HEK293T (cell line): Measurements from ENCODE around the gene PAPSS2.

Source experiments
- L3MBTL2 ChIP-seq: fragments of 450-650 bp; conservative IDR thresholded peaks from 2 replicates; pipeline ENCODE4 v1.6.1; 2016; ENCODE audit warnings: mild to moderate bottlenecking
- LEF1 ChIP-seq: fragments of 450-650 bp; IDR thresholded peaks from 2 replicates; pipeline ENCODE4 v1.6.1; 2017; ENCODE audit warnings: mild to moderate bottlenecking, borderline replicate concordance
- SP1 ChIP-seq: fragments of 450-650 bp; IDR thresholded peaks from 2 replicates; pipeline ENCODE4 v1.6.1; 2017
- TARDBP ChIP-seq: fragments of 450-650 bp; IDR thresholded peaks from 2 replicates; pipeline ENCODE4 v1.6.1; 2016
- TF ChIP-seq, protein P1 (sequence below): fragments of 450-650 bp; IDR thresholded peaks from 2 replicates; pipeline ENCODE4 v1.6.1; 2016

DNA sequence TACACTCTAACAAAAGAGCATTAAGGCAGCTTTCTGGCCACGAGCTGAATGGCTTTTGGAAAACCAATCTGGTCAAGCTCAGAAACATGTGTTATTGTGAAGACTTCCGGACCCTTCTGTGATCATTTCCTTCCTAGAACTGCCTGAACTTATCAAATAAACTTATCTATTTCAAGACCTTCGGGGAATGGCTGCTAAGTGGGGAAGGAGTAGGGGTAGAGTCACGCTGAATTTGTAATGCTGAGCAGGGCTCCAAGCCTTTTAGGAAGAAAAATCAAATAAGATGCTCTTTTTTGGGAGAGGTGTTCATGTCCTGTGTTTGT is 56.6 kb downstream of the PAPSS2 start:
- TF ChIP-seq L3MBTL2 (no peak), SP1 (no peak), TARDBP (no peak), LEF1 (no peak)
- TF ChIP-seq, protein P1, sequence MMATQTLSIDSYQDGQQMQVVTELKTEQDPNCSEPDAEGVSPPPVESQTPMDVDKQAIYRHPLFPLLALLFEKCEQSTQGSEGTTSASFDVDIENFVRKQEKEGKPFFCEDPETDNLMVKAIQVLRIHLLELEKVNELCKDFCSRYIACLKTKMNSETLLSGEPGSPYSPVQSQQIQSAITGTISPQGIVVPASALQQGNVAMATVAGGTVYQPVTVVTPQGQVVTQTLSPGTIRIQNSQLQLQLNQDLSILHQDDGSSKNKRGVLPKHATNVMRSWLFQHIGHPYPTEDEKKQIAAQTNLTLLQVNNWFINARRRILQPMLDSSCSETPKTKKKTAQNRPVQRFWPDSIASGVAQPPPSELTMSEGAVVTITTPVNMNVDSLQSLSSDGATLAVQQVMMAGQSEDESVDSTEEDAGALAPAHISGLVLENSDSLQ = no peak
